SK-N-SH (cell line): ENCODE data around the gene PHC3. TPM values are rescaled to one million over a fixed set of nuclear protein-coding genes. Genes with fewer than 3 reads are reported as not detected.

Experiments
- CTCF ChIA-PET: fragments of 300-600, 350-600 bp; formaldehyde crosslinking; extraction: SDS; loops from one replicate; lab custom pipeline; 2021; lab: Yijun Ruan, JAX
- POLR2A ChIA-PET: fragments of 350-600 bp; sonication (Branson Sonifier 250); formaldehyde crosslinking; extraction: SDS; loops from one replicate; lab custom pipeline; 2020; ENCODE audit warnings: antibody characterized with exemption, inconsistent platforms; lab: Yijun Ruan, JAX
- DNase-seq: peaks from one replicate; pipeline ENCODE4 v3.0.0; 2012
- H2AFZ ChIP-seq: fragments of 200-600 bp; sonication (generic); 2 replicates; pipeline ENCODE4 v1.8.1; 2016; ENCODE audit warnings: antibody characterized with exemption, mild to moderate bottlenecking, low read depth
- H3F3A ChIP-seq: fragments of 200-600 bp; sonication (generic); replicated peaks from 2 replicates; pipeline ENCODE3; 2016; ENCODE audit warnings: antibody characterized with exemption, mild to moderate bottlenecking; ENCODE audit not compliant: insufficient read depth
- H3K27ac ChIP-seq, 2 experiments: fragments of 200-500 bp in 1 of 2; fragments of 200-600 bp in 1 of 2; sonication (Bioruptor generic) in 1 of 2; sonication (generic), shearing (Covaris generic) in 1 of 2; 2 replicates each; pipeline versions ENCODE4 v1.5.1 to v1.6.1; 2014 to 2016; ENCODE audit warnings: low read depth in 2 of 2, inconsistent platforms in 1 of 2, low read length in 1 of 2, mild to moderate bottlenecking in 1 of 2, mixed read lengths in 1 of 2
- H3K27me3 ChIP-seq: fragments of 200-600 bp; sonication (generic), shearing (Covaris generic); 2 replicates; pipeline ENCODE4 v1.6.1; 2016; ENCODE audit warnings: mixed run types; ENCODE audit not compliant: insufficient read depth
- H3K36me3 ChIP-seq, 2 experiments: fragments of 200-500 bp in 1 of 2; fragments of 200-600 bp in 1 of 2; sonication (Bioruptor generic) in 1 of 2; sonication (generic) in 1 of 2; replicated peaks in 1 of 2; 2 replicates each; pipeline versions ENCODE3 to v1.5.1; 2014 to 2016; ENCODE audit warnings: low read length in 1 of 2, mild to moderate bottlenecking in 1 of 2; ENCODE audit not compliant: insufficient read depth in 2 of 2, control insufficient read depth in 1 of 2
- H3K4me1 ChIP-seq, 2 experiments: fragments of 200-500 bp in 1 of 2; fragments of 200-600 bp in 1 of 2; sonication (Bioruptor generic) in 1 of 2; sonication (generic), shearing (Covaris generic) in 1 of 2; 2 replicates each; pipeline versions ENCODE4 v1.5.1 to v1.6.1; 2014 to 2016; ENCODE audit warnings: low read depth in 1 of 2, low read length in 1 of 2, mixed run types in 1 of 2; ENCODE audit not compliant: insufficient read depth in 2 of 2, control insufficient read depth in 1 of 2
- H3K4me2 ChIP-seq: fragments of 200-600 bp; sonication (generic), shearing (Covaris generic); 2 replicates; pipeline ENCODE4 v1.6.1; 2017; ENCODE audit warnings: mixed run types
- H3K4me3 ChIP-seq, 2 experiments: fragments of 200-500 bp in 1 of 2; fragments of 200-600 bp in 1 of 2; sonication (Bioruptor generic) in 1 of 2; sonication (generic), shearing (Covaris generic) in 1 of 2; 2 replicates each; pipeline versions ENCODE4 v1.5.1 to v1.8.1; 2014 to 2016; ENCODE audit warnings: low read depth in 2 of 2, inconsistent platforms in 1 of 2, low read length in 1 of 2, mild to moderate bottlenecking in 1 of 2, mixed read lengths in 1 of 2, moderate library complexity in 1 of 2
- H3K79me2 ChIP-seq: fragments of 200-600 bp; sonication (generic); 2 replicates; pipeline ENCODE4 v1.8.1; 2017; ENCODE audit warnings: mild to moderate bottlenecking; ENCODE audit not compliant: insufficient read depth
- H3K9ac ChIP-seq: fragments of 200-600 bp; sonication (generic); 2 replicates; pipeline ENCODE4 v1.6.1; 2017; ENCODE audit warnings: mixed run types
- H3K9me2 ChIP-seq: fragments of 200-600 bp; sonication (generic); 2 replicates; pipeline ENCODE4 v1.6.1; 2017; ENCODE audit warnings: mixed run types
- H3K9me3 ChIP-seq: fragments of 200-600 bp; sonication (generic); 2 replicates; pipeline ENCODE4 v1.6.1; 2017; ENCODE audit warnings: mixed run types, mild to moderate bottlenecking, moderate library complexity
- H4K20me1 ChIP-seq: fragments of 200-600 bp; sonication (generic); 2 replicates; pipeline ENCODE4 v1.6.1; 2017; ENCODE audit warnings: mild to moderate bottlenecking, mixed run types; ENCODE audit not compliant: insufficient read depth
- EP300 ChIP-seq, 2 experiments: IDR thresholded peaks; 2 replicates each; pipeline versions ENCODE4 v1.4.0 to v1.6.1; 2012; ENCODE audit warnings: borderline replicate concordance in 1 of 2, low read depth in 1 of 2, low read length in 1 of 2
- EZH2phosphoT487 ChIP-seq: fragments of 200-600 bp; sonication (generic); IDR thresholded peaks from 2 replicates; pipeline ENCODE4 v1.6.1; 2017; ENCODE audit warnings: low read depth, mixed run types, mild to moderate bottlenecking, antibody characterized with exemption, moderate library complexity, borderline replicate concordance
- FOSL2 ChIP-seq: IDR thresholded peaks from 2 replicates; pipeline ENCODE4 v1.4.0; 2012; ENCODE audit warnings: low read depth, mild to moderate bottlenecking, moderate library complexity, borderline replicate concordance
- FOXM1 ChIP-seq: IDR thresholded peaks from 2 replicates; pipeline ENCODE4 v1.4.0; 2012; ENCODE audit warnings: low read depth, mild to moderate bottlenecking
- GABPA ChIP-seq: IDR thresholded peaks from 2 replicates; pipeline ENCODE4 v1.4.0; 2012; ENCODE audit warnings: low read depth, mild to moderate bottlenecking
- MAX ChIP-seq: IDR thresholded peaks from 2 replicates; pipeline ENCODE4 v1.4.0; 2012; ENCODE audit warnings: low read depth
- MEF2A ChIP-seq: IDR thresholded peaks from 2 replicates; pipeline ENCODE4 v1.4.0; 2012; ENCODE audit warnings: low read depth, borderline replicate concordance
- MXI1 ChIP-seq: IDR thresholded peaks from 2 replicates; pipeline ENCODE4 v1.6.1; 2012; ENCODE audit warnings: mild to moderate bottlenecking, low read depth, low read length, improper control_type of control experiment
- NFIC ChIP-seq: IDR thresholded peaks from 2 replicates; pipeline ENCODE4 v1.4.0; 2012; ENCODE audit warnings: borderline replicate concordance
- NRF1 ChIP-seq: IDR thresholded peaks from 2 replicates; pipeline ENCODE4 v1.6.1; 2012; ENCODE audit warnings: low read depth, mild to moderate bottlenecking, low read length
- PBX3 ChIP-seq: IDR thresholded peaks from 2 replicates; pipeline ENCODE4; 2012
- POLR2AphosphoS5 ChIP-seq: IDR thresholded peaks from 2 replicates; pipeline ENCODE4 v1.6.1; 2012; ENCODE audit warnings: low read depth, low read length
- RCOR1 ChIP-seq: fragments of 150-350 bp; IDR thresholded peaks from 2 replicates; pipeline ENCODE4 v1.6.1; 2017; ENCODE audit warnings: antibody characterized with exemption, low read length
- RFX5 ChIP-seq: IDR thresholded peaks from 2 replicates; pipeline ENCODE4 v1.6.1; 2012; ENCODE audit warnings: mild to moderate bottlenecking, improper control_type of control experiment, low read length
- RXRA ChIP-seq: IDR thresholded peaks from 2 replicates; pipeline ENCODE4 v1.4.0; 2012; ENCODE audit warnings: low read depth, mild to moderate bottlenecking, borderline replicate concordance
- SIN3A ChIP-seq: IDR thresholded peaks from 2 replicates; pipeline ENCODE4 v1.6.1; 2012; ENCODE audit warnings: low read depth, mild to moderate bottlenecking, low read length, moderate library complexity, borderline replicate concordance
- SMC3 ChIP-seq: IDR thresholded peaks from 2 replicates; pipeline ENCODE4 v1.6.1; 2012; ENCODE audit warnings: low read depth, low read length, improper control_type of control experiment
- TEAD4 ChIP-seq: IDR thresholded peaks from 2 replicates; pipeline ENCODE4 v1.4.0; 2012; ENCODE audit warnings: mild to moderate bottlenecking, borderline replicate concordance; ENCODE audit not compliant: insufficient read depth
- USF1 ChIP-seq: IDR thresholded peaks from 2 replicates; pipeline ENCODE4 v1.4.0; 2012; ENCODE audit warnings: low read depth, borderline replicate concordance
- USF2 ChIP-seq: fragments of 150-350 bp; IDR thresholded peaks from 2 replicates; pipeline ENCODE4 v1.6.1; 2017; ENCODE audit warnings: antibody characterized with exemption, low read length, low read depth, borderline replicate concordance
- ZBTB33 ChIP-seq: IDR thresholded peaks from 2 replicates; pipeline ENCODE4 v1.4.0; 2012; ENCODE audit warnings: low read depth, borderline replicate concordance
- WGBS: methylation state at CpG from one replicate; pipeline ENCODE4 v1.1.6; 2017; ENCODE audit warnings: low lambda C conversion rate; 5-methylcytosine and 5-hydroxymethylcytosine counted together
- polyA plus RNA-seq, 3 experiments: library from polyadenylated mRNA; depleted of rRNA; stranded (reverse); fragments of >200 nt; gene quantifications; 2 replicates each; pipeline ENCODE4 v1.2.3, GENCODE V29; 2012

PHC3 gene
- polyA plus RNA-seq, 1 of the 3 experiments (the other 2 are of a cell fraction), result 9.2 TPM

- no peak for TF ChIP-seq SIN3A
Observed at GRCh38 chr3:170222647-170223541, 41.4 kb upstream of the PHC3 start (continued).

- no peaks in the 10 kb centered on the region for H3F3A ChIP-seq
- H3K4me2 ChIP-seq, result peak within 1 kb of the TSS; percentile 68
- peaks cover 0 to 6% of the 10 kb centered on the region in 2 experiments; a peak in 2 of 4 replicates for H3K4me1 ChIP-seq
- ChIA-PET CTCF (interaction anchor here (1.0 to 2.4 kb wide), 4 partner anchors 11 to 135 kb away, joined by 3 to 5 read pairs (median 4); partner anchors contain the start of gene SKIL), POLR2A (interaction anchor here (0.5 to 1.4 kb wide), 4 partner anchors 11 to 648 kb away, joined by 4 to 7 read pairs (median 6); partner anchors contain the start of gene RPL22L1)
- no peaks in the 10 kb centered on the region for H3K36me3 ChIP-seq
- H3K4me3 ChIP-seq, result peak within 1 kb of the TSS; percentile 73 to 78
- peak within 1 kb of the TSS; percentile 81 to 97 for H3K27ac ChIP-seq
- H4K20me1 ChIP-seq, result peaks cover 12% of the 10 kb centered on the region; the same call in 1 of the 2 replicates
- peak within 1 kb of the TSS; percentile 78 for H3K9ac ChIP-seq
- DNase-seq, result peak; percentile 95
- peaks cover 43% of the 10 kb centered on the region for H3K79me2 ChIP-seq
- H3K27me3 ChIP-seq, result no peaks in the 10 kb centered on the region
- WGBS, result 2% methylated on average over 29 of the region's 60 CpGs
- H3K9me2 ChIP-seq, result no peaks in the 10 kb centered on the region
- H3K9me3 ChIP-seq, result no peaks in the 10 kb centered on the region
- H2AFZ ChIP-seq, result peak within 1 kb of the TSS; percentile 71
- peak; percentile 97 for TF ChIP-seq NFIC
- no peak for TF ChIP-seq RCOR1
- TF ChIP-seq TEAD4, result 0 out of 2 replicates have a peak, but pooled peaks have one; percentile 52
- no peak for TF ChIP-seq USF1
- TF ChIP-seq ZBTB33, result no peak
- TF ChIP-seq MXI1, result peak; percentile 62; the same call in 1 of the 2 replicates
- no peak for TF ChIP-seq MEF2A
- TF ChIP-seq RXRA, result no peak
- peak; percentile 49; the same call in 1 of the 2 replicates for TF ChIP-seq POLR2AphosphoS5
- TF ChIP-seq NRF1, result 0 out of 2 replicates have a peak, but pooled peaks have one; percentile 32
- TF ChIP-seq GABPA, result no peak
- 0 out of 2 replicates have a peak, but pooled peaks have one; percentile 3 for TF ChIP-seq PBX3
- no peak for TF ChIP-seq FOXM1
- no peak for TF ChIP-seq FOSL2
- no peak for TF ChIP-seq SMC3
- no peak for TF ChIP-seq EZH2phosphoT487
- 0 out of 4 replicates have a peak, but pooled peaks of 1 of the 2 experiments have one; percentile 54 for TF ChIP-seq EP300 (IDR thresholded peaks at IDR 0.05; ENCODE audit: borderline replicate concordance in 1 of 2, low read depth in 1 of 2, low read length in 1 of 2)
- no peak for TF ChIP-seq USF2
- no peak for TF ChIP-seq RFX5
- TF ChIP-seq MAX, result peak; percentile 40; the same call in 1 of the 2 replicates
Observed at GRCh38 chr3:170221924-170222646, 40.6 kb upstream of the PHC3 start, which contains the start of gene PRKCI. TSS of gene PRKCI (plus strand) at chr3:170222424. CDS start at chr3:170222670, 246 bp downstream.
